Stimulated activated CD8-positive, alpha-beta memory T cell treated with anti-CD3 and anti-CD28 coated beads, Interleukin-7, amount 100 ng/mL, for 24 hours (primary cell): Measurements from ENCODE around the gene DNAH17.
"Not testable (repeated sequence)": the region's sequence is repeated elsewhere in the genome, so short reads cannot be mapped to it uniquely, and the experiment has no call there.

Source experiments
- DNase-seq: peaks from one replicate; pipeline ENCODE4 v3.0.0-alpha.2; 2020; ENCODE audit warnings: low read depth

The DNAH17 gene

GRCh38 chr17:78522031-78522809 lies 55.0 kb downstream of the DNAH17 start:
- DNase-seq: no peak

- DNase-seq: no peak
Measured at GRCh38 chr17:78517421-78517820, 59.8 kb downstream of the DNAH17 start.

- no peak for DNase-seq
Measured at GRCh38 chr17:78515480-78515879, 61.7 kb downstream of the DNAH17 start.

GRCh38 chr17:78514521-78514920 lies 62.7 kb downstream of the DNAH17 start:
- no peak for DNase-seq

- no peak for DNase-seq
Measured at GRCh38 chr17:78512976-78513375, 64.2 kb downstream of the DNAH17 start.

GRCh38 chr17:78510141-78511075 lies 66.8 kb downstream of the DNAH17 start:
- DNase-seq: no peak

GRCh38 chr17:78507526-78507925 lies 69.7 kb downstream of the DNAH17 start:
- DNase-seq: no peak

GRCh38 chr17:78506454-78507309 lies 70.5 kb downstream of the DNAH17 start:
- DNase-seq: no peak

- no peak for DNase-seq
Measured at GRCh38 chr17:78504156-78504925, 72.9 kb downstream of the DNAH17 start.

- DNase-seq: not testable (repeated sequence)
Measured at GRCh38 chr17:78503388-78503787, 73.8 kb downstream of the DNAH17 start.

GRCh38 chr17:78502611-78503148 lies 74.5 kb downstream of the DNAH17 start:
- DNase-seq: no peak

GRCh38 chr17:78501241-78502036 lies 75.8 kb downstream of the DNAH17 start:
- DNase-seq: no peak

GRCh38 chr17:78500806-78501205 lies 76.4 kb downstream of the DNAH17 start:
- DNase-seq: no peak

GRCh38 chr17:78499715-78500540 lies 77.3 kb downstream of the DNAH17 start:
- DNase-seq: no peak

GRCh38 chr17:78498848-78499247 lies 78.3 kb downstream of the DNAH17 start:
- DNase-seq: no peak

GRCh38 chr17:78497115-78497540 lies 80.1 kb downstream of the DNAH17 start:
- DNase-seq: no peak

- DNase-seq: no peak
Measured at GRCh38 chr17:78496311-78496710, 80.9 kb downstream of the DNAH17 start.

GRCh38 chr17:78495634-78496033 lies 81.6 kb downstream of the DNAH17 start:
- no peak for DNase-seq

GRCh38 chr17:78494696-78495330 lies 82.4 kb downstream of the DNAH17 start:
- no peak for DNase-seq
